HFFc6 (cell line): ENCODE measurements around the gene HACL1. TPM values are rescaled to one million over a fixed set of nuclear protein-coding genes. Genes with fewer than 3 reads are reported as not detected.

ENCODE experiments used
- DNase-seq: peaks from one replicate; pipeline ENCODE4 v3.0.0-alpha.2; 2018
- H3K27ac Mint-ChIP-seq: 2 replicates; pipeline ENCODE4 v1.8.0; 2020; ENCODE audit warnings: mild to moderate bottlenecking, mixed read lengths
- H3K27me3 Mint-ChIP-seq: 2 replicates; pipeline ENCODE4 v1.8.0; 2021; ENCODE audit warnings: mild to moderate bottlenecking, moderate library complexity, mixed read lengths; ENCODE audit not compliant: insufficient read depth
- H3K36me3 Mint-ChIP-seq: 2 replicates; pipeline ENCODE4 v1.8.0; 2021; ENCODE audit warnings: low read depth, mixed read lengths
- H3K4me1 Mint-ChIP-seq: 2 replicates; pipeline ENCODE4 v1.8.0; 2020; ENCODE audit warnings: low read depth, mixed read lengths
- H3K4me3 Mint-ChIP-seq: 2 replicates; pipeline ENCODE4 v1.8.0; 2020; ENCODE audit warnings: mild to moderate bottlenecking, moderate library complexity, mixed read lengths
- H3K9me3 Mint-ChIP-seq: 2 replicates; pipeline ENCODE4 v1.8.0; 2020; ENCODE audit warnings: mild to moderate bottlenecking, mixed read lengths
- total RNA-seq, 6 experiments: library from RNA; stranded (reverse); fragmentation: NEBNext Ultra II Directional; extraction: Animal tissue kit (Norgen Biotek cat#: 25700); gene quantifications; 2 replicates in 1 of 6; 3 replicates in 5 of 6; pipeline ENCODE4 v1.2.3, GENCODE V29; 2021
- TF ChIP-seq, protein P1 (sequence below): fragments of 200-600 bp; sonication (generic); IDR thresholded peaks from 2 replicates; pipeline ENCODE4 v1.5.0; 2021; ENCODE audit warnings: antibody characterized with exemption, mild to moderate bottlenecking

The HACL1 gene
- total RNA-seq, 6 experiments from 2014 or later = 18.6 to 21.8 (median 20.5) TPM

- peak overlapping the region; percentile 89 for H3K27ac Mint-ChIP-seq
- H3K4me1 Mint-ChIP-seq = peaks cover 88% of the 10 kb centered on the region
- H3K9me3 Mint-ChIP-seq = no peaks in the 10 kb centered on the region
- H3K4me3 Mint-ChIP-seq = peak overlapping the region; percentile 50; the same call in 1 of the 2 replicates
- TF ChIP-seq, protein P1, sequence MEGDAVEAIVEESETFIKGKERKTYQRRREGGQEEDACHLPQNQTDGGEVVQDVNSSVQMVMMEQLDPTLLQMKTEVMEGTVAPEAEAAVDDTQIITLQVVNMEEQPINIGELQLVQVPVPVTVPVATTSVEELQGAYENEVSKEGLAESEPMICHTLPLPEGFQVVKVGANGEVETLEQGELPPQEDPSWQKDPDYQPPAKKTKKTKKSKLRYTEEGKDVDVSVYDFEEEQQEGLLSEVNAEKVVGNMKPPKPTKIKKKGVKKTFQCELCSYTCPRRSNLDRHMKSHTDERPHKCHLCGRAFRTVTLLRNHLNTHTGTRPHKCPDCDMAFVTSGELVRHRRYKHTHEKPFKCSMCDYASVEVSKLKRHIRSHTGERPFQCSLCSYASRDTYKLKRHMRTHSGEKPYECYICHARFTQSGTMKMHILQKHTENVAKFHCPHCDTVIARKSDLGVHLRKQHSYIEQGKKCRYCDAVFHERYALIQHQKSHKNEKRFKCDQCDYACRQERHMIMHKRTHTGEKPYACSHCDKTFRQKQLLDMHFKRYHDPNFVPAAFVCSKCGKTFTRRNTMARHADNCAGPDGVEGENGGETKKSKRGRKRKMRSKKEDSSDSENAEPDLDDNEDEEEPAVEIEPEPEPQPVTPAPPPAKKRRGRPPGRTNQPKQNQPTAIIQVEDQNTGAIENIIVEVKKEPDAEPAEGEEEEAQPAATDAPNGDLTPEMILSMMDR = no peak
- no peaks in the 10 kb centered on the region; the same call in 1 of the 2 replicates for H3K27me3 Mint-ChIP-seq
- 0 out of 2 replicates have a peak, but pooled peaks cover 4% of the 10 kb centered on the region for H3K36me3 Mint-ChIP-seq
- no peak for DNase-seq
Measured at GRCh38 chr3:15632212-15632580, 30.8 kb upstream of the HACL1 start.

- H3K4me3 Mint-ChIP-seq = peak overlapping the region; percentile 50
- peaks cover 82% of the 10 kb centered on the region for H3K4me1 Mint-ChIP-seq
- TF ChIP-seq, protein P1 = peak; percentile 36
- H3K9me3 Mint-ChIP-seq = no peaks in the 10 kb centered on the region
- peak overlapping the region; percentile 89 for H3K27ac Mint-ChIP-seq
- DNase-seq = no peak
- no peaks in the 10 kb centered on the region; the same call in 1 of the 2 replicates for H3K27me3 Mint-ChIP-seq
- 0 out of 2 replicates have a peak, but pooled peaks cover 4% of the 10 kb centered on the region for H3K36me3 Mint-ChIP-seq
Measured at GRCh38 chr3:15631426-15632211, 30.2 kb upstream of the HACL1 start.

DNA sequence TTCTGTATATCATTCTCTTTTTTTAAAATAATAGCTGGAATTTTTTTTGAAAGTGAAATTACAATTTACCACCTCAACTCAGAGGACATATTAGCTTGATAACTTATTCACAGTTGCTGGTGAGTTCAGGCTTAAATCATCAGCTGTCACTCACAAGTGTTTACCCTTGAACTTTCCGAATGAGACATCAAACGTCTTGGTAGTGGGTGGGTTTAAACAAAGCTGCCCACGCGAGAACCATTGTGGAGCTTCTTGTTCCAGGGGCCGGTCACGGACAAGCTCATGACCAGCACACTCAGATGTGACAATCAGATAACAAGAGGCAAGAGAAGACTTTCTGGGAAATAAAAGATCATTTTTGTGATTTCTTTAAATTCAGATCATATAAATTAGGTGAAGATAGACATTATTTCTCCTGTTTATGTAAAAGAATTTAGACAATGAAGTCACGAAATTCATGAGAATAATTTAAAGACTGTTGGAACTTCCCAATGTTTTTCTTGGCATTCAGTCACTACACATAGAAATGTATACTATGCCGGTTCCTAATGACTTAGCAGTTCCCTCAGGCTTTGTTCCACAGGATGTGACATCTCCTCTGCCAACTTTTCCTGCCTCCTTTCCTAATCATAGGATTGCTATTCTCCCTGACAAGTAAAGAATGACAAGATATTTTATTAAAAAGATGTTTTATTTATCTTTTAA lies 29.4 kb upstream of the HACL1 start:
- Mint-ChIP-seq H3K27me3 (no peaks in the 10 kb centered on the region; the same call in 1 of the 2 replicates), H3K36me3 (0 out of 2 replicates have a peak, but pooled peaks cover 4% of the 10 kb centered on the region), H3K4me1 (peaks cover 74% of the 10 kb centered on the region), H3K9me3 (no peaks in the 10 kb centered on the region), H3K4me3 (peak overlapping the region; percentile 86), H3K27ac (peak overlapping the region; percentile 89)
- peak; percentile 79 for DNase-seq
- TF ChIP-seq, protein P1 = no peak

DNA sequence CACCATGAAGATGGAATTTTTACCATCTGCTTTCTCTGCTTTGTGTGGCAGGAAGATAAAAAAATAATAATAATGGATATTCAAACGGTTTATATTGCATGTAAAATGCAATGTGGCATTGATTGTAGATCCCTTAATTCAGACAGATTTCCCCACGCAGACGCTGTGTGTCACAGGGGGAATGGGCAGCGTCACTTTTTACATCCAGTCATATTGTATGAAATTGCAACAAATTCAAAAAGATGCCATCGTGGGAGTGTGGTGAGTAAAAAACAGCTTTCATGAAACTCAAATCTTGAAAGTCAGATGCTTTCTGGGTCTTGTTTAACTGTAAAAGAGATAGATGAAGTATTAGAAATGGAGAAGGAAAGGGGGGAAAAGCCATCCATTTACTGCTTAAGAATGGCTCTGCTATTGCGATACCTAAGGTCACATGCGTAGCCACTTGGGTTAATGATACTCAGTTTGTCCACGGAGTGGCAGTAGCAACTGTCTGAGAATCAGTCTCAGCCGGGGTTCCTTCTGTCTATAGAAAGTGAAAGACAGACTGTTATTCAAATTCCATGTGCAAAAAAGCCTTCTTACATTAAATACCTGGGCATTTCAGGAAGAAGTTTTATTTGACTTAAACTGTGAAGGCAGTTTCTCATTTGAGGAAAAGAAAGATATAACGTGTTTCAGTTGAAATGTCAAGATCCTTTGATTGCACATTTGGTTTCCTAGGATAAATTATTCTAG lies 28.7 kb upstream of the HACL1 start:
- Mint-ChIP-seq H3K27ac (peak overlapping the region; percentile 89), H3K4me1 (peaks cover 67% of the 10 kb centered on the region), H3K9me3 (no peaks in the 10 kb centered on the region), H3K27me3 (no peaks in the 10 kb centered on the region), H3K36me3 (0 out of 2 replicates have a peak, but pooled peaks cover 4% of the 10 kb centered on the region), H3K4me3 (peak overlapping the region; percentile 86)
- DNase-seq = peak; percentile 85
- TF ChIP-seq, protein P1 = peak; percentile 87

DNA sequence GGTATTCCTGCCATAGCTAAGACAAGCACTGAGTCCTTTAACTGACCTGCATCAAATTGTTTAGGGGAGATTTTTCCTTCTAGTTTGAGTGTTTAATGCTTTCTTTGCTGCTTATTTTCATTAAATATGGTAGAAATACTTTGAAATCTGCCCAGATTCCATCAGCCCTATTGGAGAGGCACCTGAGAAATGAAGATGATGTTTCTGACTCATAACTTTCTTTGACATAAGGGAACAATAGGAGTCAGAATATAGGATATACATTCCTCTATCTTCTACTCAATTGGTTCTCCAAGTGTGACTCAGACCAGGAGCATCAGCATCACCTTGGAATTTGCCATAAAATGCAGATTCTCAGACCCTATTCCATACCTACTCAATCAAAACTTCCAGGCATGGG lies 27.6 kb upstream of the HACL1 start:
- H3K36me3 Mint-ChIP-seq = 0 out of 2 replicates have a peak, but pooled peaks cover 4% of the 10 kb centered on the region
- H3K9me3 Mint-ChIP-seq = no peaks in the 10 kb centered on the region
- no peak overlapping the region for H3K4me3 Mint-ChIP-seq
- TF ChIP-seq, protein P1 = no peak
- peaks cover 56% of the 10 kb centered on the region for H3K4me1 Mint-ChIP-seq
- no peak for DNase-seq
- H3K27me3 Mint-ChIP-seq = no peaks in the 10 kb centered on the region
- H3K27ac Mint-ChIP-seq = no peak overlapping the region
